ENCODE data around the gene RNF121. TPM values are rescaled to one million over a fixed set of nuclear protein-coding genes. Genes with fewer than 3 reads are reported as not detected.

Gene RNF121
- total RNA-seq (2016; rRNA removed; fragmentation: Illumina TruSeq; extraction: Trizol) (18.9 and 28.6 TPM in 2 replicates), polyA plus RNA-seq (2011; rRNA removed) (41.9 and 44.3 TPM in 2 replicates), polyA minus RNA-seq (2011; rRNA and poly(A)+ RNA removed; ENCODE audit: low replicate concordance) (76.8 and 102 TPM in 2 replicates), Bru-seq, nascent RNA (percentile 76 among the genes with signal in this experiment), BruChase-seq, experiment 1, labeled RNA remaining after a 6-hour chase (percentile 75 among the genes with signal in this experiment), BruChase-seq, experiment 2, labeled RNA remaining after a 2-hour chase (percentile 76 among the genes with signal in this experiment)
- 8.5 and 9.6 TPM in 2 replicates for total RNA-seq (2016; cell fraction: cytosol; rRNA removed; fragmentation: Illumina TruSeq; extraction: Trizol; ENCODE audit: low read depth)
- total RNA-seq (2016; cell fraction: insoluble cytoplasmic fraction; rRNA removed; fragmentation: Illumina TruSeq; extraction: Trizol) = 16.8 and 27.6 TPM in 2 replicates
- 14.5 and 17.2 TPM in 2 replicates for total RNA-seq (2016; cell fraction: membrane; rRNA removed; fragmentation: Illumina TruSeq; extraction: Trizol)
- total RNA-seq (2016; cell fraction: nucleus; rRNA removed; fragmentation: Illumina TruSeq; extraction: Trizol) = 42.0 and 47.9 TPM in 2 replicates
- polyA plus RNA-seq (2011; cell fraction: cytosol; rRNA removed) = 25.0 and 29.9 TPM in 2 replicates
- 100 and 122 TPM in 2 replicates for polyA plus RNA-seq (2011; cell fraction: nucleus; rRNA removed)
- 30.5 and 30.7 TPM in 2 replicates for polyA plus RNA-seq (2012)
- polyA plus RNA-seq (2016; cell fraction: cytosol; fragmentation: Illumina TruSeq; extraction: Trizol; ENCODE audit: low read depth) = 6.6 and 7.8 TPM in 2 replicates
- polyA plus RNA-seq (2016; cell fraction: insoluble cytoplasmic fraction; fragmentation: Illumina TruSeq; extraction: Trizol; ENCODE audit: low read depth) = 16.9 and 18.4 TPM in 2 replicates
- 12.1 and 14.4 TPM in 2 replicates for polyA plus RNA-seq (2016; cell fraction: membrane; fragmentation: Illumina TruSeq; extraction: Trizol; ENCODE audit: low read depth)
- 57.4 and 74.3 TPM in 2 replicates for polyA plus RNA-seq (2016; cell fraction: nucleus; fragmentation: Illumina TruSeq; extraction: Trizol; ENCODE audit: insufficient read depth, low read depth)
- 13.9 and 20.8 TPM in 2 replicates for polyA minus RNA-seq (2011; cell fraction: cytosol; rRNA and poly(A)+ RNA removed)
- polyA minus RNA-seq (2011; cell fraction: nucleus; rRNA and poly(A)+ RNA removed) = 80.1 TPM in 2 replicates
- long read RNA-seq, experiment 1, transcript RNF121-201 (9 exons, 2,625 nt) = major isoform, 15 of 23 reads
- long read RNA-seq, experiment 1, partial matches to known transcripts = 1 of 23 reads
- long read RNA-seq, experiment 1, other reads (novel, unspliced or antisense) = 4 of 23 reads
- long read RNA-seq, experiment 2, transcript RNF121-201 (9 exons, 2,625 nt) = major isoform, 24 of 68 reads
- long read RNA-seq, experiment 2, partial matches to known transcripts = 8 of 68 reads
- long read RNA-seq, experiment 2, other reads (novel, unspliced or antisense) = 28 of 68 reads

DNA sequence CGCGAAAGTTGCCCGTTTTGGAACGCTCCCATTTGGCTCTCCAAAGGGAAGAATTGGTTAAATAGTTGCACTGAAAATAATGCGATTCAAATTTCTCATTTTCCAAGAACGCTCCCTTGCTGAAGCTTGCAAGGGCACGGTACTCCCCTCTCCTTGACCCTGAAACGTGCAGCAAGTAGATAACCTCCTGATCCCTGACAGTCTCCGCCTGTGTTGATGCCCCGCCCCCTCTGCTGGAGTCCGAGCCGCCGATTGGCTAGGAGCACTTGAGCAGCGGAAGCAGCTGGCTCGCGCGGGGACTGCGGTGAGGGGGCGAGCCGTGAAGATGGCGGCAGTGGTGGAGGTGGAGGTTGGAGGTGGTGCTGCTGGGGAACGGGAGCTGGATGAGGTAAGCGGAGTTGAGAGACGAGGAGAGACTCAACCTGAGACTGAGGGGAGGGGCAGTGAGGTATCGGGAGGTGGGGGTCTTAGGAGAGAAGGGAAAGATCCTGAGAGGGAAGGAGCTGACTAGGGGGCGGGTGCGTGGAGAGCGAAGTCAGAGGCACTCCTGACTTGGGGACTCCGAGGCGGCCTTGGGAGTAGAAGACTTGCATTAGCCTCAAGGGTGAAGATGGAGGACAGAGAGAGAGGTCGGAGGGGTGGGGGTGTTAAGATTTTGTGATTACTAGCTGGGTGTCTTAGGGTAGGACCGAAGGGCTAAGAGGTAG is at the start of gene RNF121:
RNF121 (plus strand) TSS at position 310 of the 707 bp plus-strand sequence; CDS start at position 326, 16 bp downstream.
- H4K20me1 ChIP-seq (ENCODE audit: insufficient read depth, low read length) = peaks cover 10% of the 10 kb centered on the region
- H3K36me3 ChIP-seq (replicated peaks in 1 of 2; ENCODE audit: control insufficient read depth in 1 of 2, insufficient read depth in 2 of 2, low read length in 2 of 2) = peaks cover 0 to 4% of the 10 kb centered on the region in 2 experiments; a peak in 2 of 5 replicates
- in situ Hi-C loops (cut with HindIII; ENCODE audit: extremely low pct_ligation_motif_present, low pct_unique_long_range_greater_than_20kb) (no loop called here), intact Hi-C loops (cut with micrococcal nuclease; ENCODE audit: unreplicated experiment) (loop anchor here (10.0 kb wide), 1 partner anchor 64 kb away; no protein-coding TSS in a partner anchor)
- H3K27me3 ChIP-seq (ENCODE audit: control insufficient read depth in 1 of 2, insufficient read depth in 2 of 2, low read length in 2 of 2) = no peaks in the 10 kb centered on the region; a peak in 1 of 5 replicates
- peak within 1 kb of the TSS; percentile 92 for H3K27ac ChIP-seq (ENCODE audit: extremely low read length, insufficient read depth, low read length)
- H3K9ac ChIP-seq (ENCODE audit: insufficient read depth, low read depth, low read length) = peak within 1 kb of the TSS; percentile 82
- H3K4me3 ChIP-seq (replicated peaks in 1 of 3; ENCODE audit: insufficient read depth in 1 of 3, low read depth in 2 of 3, low read length in 3 of 3) = peak within 1 kb of the TSS; percentile 80 to 89 (median 84)
- peaks cover 62% of the 10 kb centered on the region for H3K79me2 ChIP-seq (ENCODE audit: insufficient read depth, low read length)
- FAIRE-seq (no peak), DNase-seq (ENCODE audit: low spot score) (peak; percentile 92), ATAC-seq (peak; percentile 97)
- CTCF ChIA-PET (ENCODE audit: low intra/inter-chr PET ratio, low total read pairs) = no interaction called here
- no TSS peak for BruUV-seq (replicated peaks)
- H2AFZ ChIP-seq (ENCODE audit: low read length) = peak within 1 kb of the TSS; percentile 100
- 1% methylated on average over 32 of the region's 32 CpGs for WGBS (ENCODE audit: low lambda C conversion rate)
- H3K4me2 ChIP-seq (ENCODE audit: low read depth, low read length) = peak within 1 kb of the TSS; percentile 96
- POLR2A ChIA-PET = interaction anchor here (0.9 to 3.5 kb wide), 11 partner anchors 9 to 183 kb away, joined by 3 to 34 read pairs (median 4); partner anchors contain the start of gene ANAPC15
- no peaks in the 10 kb centered on the region for H3K9me3 ChIP-seq (ENCODE audit: low read length)
- peaks cover 51% of the 10 kb centered on the region for H3K4me1 ChIP-seq (ENCODE audit: insufficient read depth, low read length)
- TF ChIP-seq KLF9 (CRISPR knock-in tag; IDR thresholded peaks at IDR 0.05; ENCODE audit: low read depth) = no peak; the same call in 1 of the 2 replicates
- no peak for TF ChIP-seq THAP8 (CRISPR knock-in tag; IDR thresholded peaks at IDR 0.05; ENCODE audit: borderline replicate concordance)
- TF ChIP-seq, protein P1, sequence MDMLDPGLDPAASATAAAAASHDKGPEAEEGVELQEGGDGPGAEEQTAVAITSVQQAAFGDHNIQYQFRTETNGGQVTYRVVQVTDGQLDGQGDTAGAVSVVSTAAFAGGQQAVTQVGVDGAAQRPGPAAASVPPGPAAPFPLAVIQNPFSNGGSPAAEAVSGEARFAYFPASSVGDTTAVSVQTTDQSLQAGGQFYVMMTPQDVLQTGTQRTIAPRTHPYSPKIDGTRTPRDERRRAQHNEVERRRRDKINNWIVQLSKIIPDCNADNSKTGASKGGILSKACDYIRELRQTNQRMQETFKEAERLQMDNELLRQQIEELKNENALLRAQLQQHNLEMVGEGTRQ (IDR thresholded peaks at IDR 0.05; ENCODE audit: low read depth, low read length) = no peak
- TF ChIP-seq, protein P1 (CRISPR knock-in tag; IDR thresholded peaks at IDR 0.05; ENCODE audit: borderline replicate concordance) = no peak
- no peak for TF ChIP-seq NBN (conservative IDR thresholded peaks at IDR 0.05)
- 0 out of 2 replicates have a peak, but pooled peaks have one; percentile 15 for TF ChIP-seq HES4 (CRISPR knock-in tag; IDR thresholded peaks at IDR 0.05; ENCODE audit: borderline replicate concordance)
- TF ChIP-seq ZNF18 (CRISPR knock-in tag; IDR thresholded peaks at IDR 0.05; ENCODE audit: insufficient replicate concordance) = peak; percentile 3
- TF ChIP-seq, protein P2, sequence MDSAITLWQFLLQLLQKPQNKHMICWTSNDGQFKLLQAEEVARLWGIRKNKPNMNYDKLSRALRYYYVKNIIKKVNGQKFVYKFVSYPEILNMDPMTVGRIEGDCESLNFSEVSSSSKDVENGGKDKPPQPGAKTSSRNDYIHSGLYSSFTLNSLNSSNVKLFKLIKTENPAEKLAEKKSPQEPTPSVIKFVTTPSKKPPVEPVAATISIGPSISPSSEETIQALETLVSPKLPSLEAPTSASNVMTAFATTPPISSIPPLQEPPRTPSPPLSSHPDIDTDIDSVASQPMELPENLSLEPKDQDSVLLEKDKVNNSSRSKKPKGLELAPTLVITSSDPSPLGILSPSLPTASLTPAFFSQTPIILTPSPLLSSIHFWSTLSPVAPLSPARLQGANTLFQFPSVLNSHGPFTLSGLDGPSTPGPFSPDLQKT (CRISPR knock-in tag; IDR thresholded peaks at IDR 0.05; ENCODE audit: borderline replicate concordance) = no peak
- no peak for TF ChIP-seq NFE2 (CRISPR knock-in tag; IDR thresholded peaks at IDR 0.05)
- TF ChIP-seq NFYB (CRISPR knock-in tag; IDR thresholded peaks at IDR 0.05) = peak; percentile 81

Data from HepG2 (cell line).